ENCODE results near the gene TMEM126B. TPM values are rescaled to one million over a fixed set of nuclear protein-coding genes. Genes with fewer than 3 reads are reported as not detected.
"Not testable (repeated sequence)": the region's sequence is repeated elsewhere in the genome, so short reads cannot be mapped to it uniquely, and the experiment has no call there.

Gene TMEM126B
- total RNA-seq, 3 donors from 2014 or later: 41.1 to 50.5 (median 47.0) TPM

- TF ChIP-seq POLR2A (IDR thresholded peaks at IDR 0.05) (no peak), CTCF (IDR thresholded peaks at IDR 0.05) (no peak), POLR2AphosphoS5 (IDR thresholded peaks at IDR 0.05) (no peak)
- Histone ChIP-seq H3K4me1 (peaks cover 0 to 5% of the 10 kb centered on the region in 2 donors), H3K36me3 (no peaks in the 10 kb centered on the region), H3K9me3 (no peaks in the 10 kb centered on the region), H3K27me3 (no peaks in the 10 kb centered on the region), H3K27ac (no peak overlapping the region), H3K4me3 (no peak overlapping the region)
- intact Hi-C loops (cut with DNase I; ENCODE audit: low total_unique reads): no loop called here
- DNase-seq (ENCODE audit: low spot score in 2 of 2): no peak
Observed at GRCh38 chr11:85652786-85653447, 24.5 kb downstream of the TMEM126B start.

- intact Hi-C loops (cut with DNase I; ENCODE audit: low total_unique reads); H3K9me3 ChIP-seq; DNase-seq (ENCODE audit: low spot score in 2 of 2); H3K27me3 ChIP-seq; H3K27ac ChIP-seq; H3K4me3 ChIP-seq; H3K4me1 ChIP-seq; H3K36me3 ChIP-seq: not testable (repeated sequence)
Observed at GRCh38 chr11:85654343-85654742, 25.9 kb downstream of the TMEM126B start.

- Histone ChIP-seq H3K36me3 (no peaks in the 10 kb centered on the region), H3K9me3 (no peaks in the 10 kb centered on the region)
Observed at GRCh38 chr11:85656777-85657176, 28.4 kb downstream of the TMEM126B start.

GRCh38 chr11:85658180-85658579 lies 29.8 kb downstream of the TMEM126B start:
- no peak for TF ChIP-seq POLR2A (IDR thresholded peaks at IDR 0.05)
- TF ChIP-seq POLR2AphosphoS5 (IDR thresholded peaks at IDR 0.05): no peak
- no peak for TF ChIP-seq CTCF (IDR thresholded peaks at IDR 0.05)
- H3K9me3 ChIP-seq: no peaks in the 10 kb centered on the region
- H3K4me3 ChIP-seq: no peak overlapping the region
- H3K27me3 ChIP-seq: no peaks in the 10 kb centered on the region
- intact Hi-C loops (cut with DNase I; ENCODE audit: low total_unique reads): no loop called here
- DNase-seq (ENCODE audit: low spot score in 2 of 2): no peak
- peaks cover 0 to 17% of the 10 kb centered on the region in 2 donors for H3K4me1 ChIP-seq
- no peak overlapping the region for H3K27ac ChIP-seq
- H3K36me3 ChIP-seq: no peaks in the 10 kb centered on the region

More at GRCh38 chr11:85656777-85657176, 28.4 kb downstream of the TMEM126B start:
- Histone ChIP-seq H3K4me3 (no peak overlapping the region), H3K27ac (no peak overlapping the region), H3K4me1 (peaks cover 0 to 12% of the 10 kb centered on the region in 2 donors), H3K27me3 (no peaks in the 10 kb centered on the region)
- DNase-seq (ENCODE audit: low spot score in 2 of 2): no peak
- TF ChIP-seq POLR2A (IDR thresholded peaks at IDR 0.05): no peak
- no peak for TF ChIP-seq POLR2AphosphoS5 (IDR thresholded peaks at IDR 0.05)
- no peak for TF ChIP-seq CTCF (IDR thresholded peaks at IDR 0.05)
- intact Hi-C loops (cut with DNase I; ENCODE audit: low total_unique reads): no loop called here

- Histone ChIP-seq H3K36me3 (no peaks in the 10 kb centered on the region), H3K27ac (no peak overlapping the region), H3K4me1 (peaks cover 0 to 17% of the 10 kb centered on the region in 2 donors), H3K4me3 (peak overlapping the region in 2 of 3 donors; percentile 91 to 98), H3K27me3 (no peaks in the 10 kb centered on the region), H3K9me3 (no peaks in the 10 kb centered on the region)
- DNase-seq (ENCODE audit: low spot score in 2 of 2): no peak
- intact Hi-C loops (cut with DNase I; ENCODE audit: low total_unique reads): no loop called here
- no peak for TF ChIP-seq POLR2AphosphoS5 (IDR thresholded peaks at IDR 0.05)
- no peak for TF ChIP-seq POLR2A (IDR thresholded peaks at IDR 0.05)
- TF ChIP-seq CTCF (IDR thresholded peaks at IDR 0.05): no peak
Observed at GRCh38 chr11:85661972-85662664, 33.7 kb downstream of the TMEM126B start.

Data from breast epithelium (tissue), 4 donors.